ENCODE measurements around the gene EID3. TPM values are rescaled to one million over a fixed set of nuclear protein-coding genes. Genes with fewer than 3 reads are reported as not detected.

The EID3 gene
- total RNA-seq, 1 experiment from 2014 or later, result 3.0 TPM

GRCh38 chr12:104279164-104279563 is 24.4 kb upstream of the EID3 start:
- Histone ChIP-seq H3K9me2 (ENCODE audit: insufficient read depth) (no peaks in the 10 kb centered on the region), H3K9me3 (ENCODE audit: control insufficient read depth in 1 of 2, insufficient read depth in 1 of 2, low read depth in 1 of 2, low read length in 2 of 2) (no peaks in the 10 kb centered on the region), H3K27ac (ENCODE audit: low read depth, low read length) (peak overlapping the region; percentile 90; the same call in 1 of the 2 replicates), H3K4me3 (replicated peaks in 1 of 2; ENCODE audit: low read depth in 1 of 2, low read length in 2 of 2) (no peak overlapping the region), H2AFZ (ENCODE audit: low read depth, low read length, poor library complexity, severe bottlenecking) (no peak overlapping the region), H3K27me3 (ENCODE audit: insufficient read depth, low read length) (no peaks in the 10 kb centered on the region), H3K36me3 (ENCODE audit: control insufficient read depth in 1 of 2, insufficient read depth in 2 of 2, low read length in 2 of 2) (no peaks in the 10 kb centered on the region), H3K9ac (ENCODE audit: low read length) (peak overlapping the region; percentile 47), H4K20me1 (ENCODE audit: insufficient read depth) (no peaks in the 10 kb centered on the region), H3K79me2 (ENCODE audit: insufficient read depth, low read length) (no peaks in the 10 kb centered on the region), H3K4me1 (ENCODE audit: control insufficient read depth in 1 of 2, insufficient read depth in 2 of 2, low read length in 2 of 2) (peaks cover 55 to 78% of the 10 kb centered on the region in 2 experiments), H3K4me2 (ENCODE audit: low read length) (peak overlapping the region; percentile 71)
- ATAC-seq (no peak), DNase-seq (ENCODE audit: low read depth, low spot score) (no peak)
- POLR2A ChIA-PET, result interaction anchor here (1.0 to 1.5 kb wide), 2 partner anchors 9 to 59 kb away, joined by 3 read pairs; no protein-coding TSS in a partner anchor
- intact Hi-C loops (cut with micrococcal nuclease), result no loop called here
- RAD21 ChIA-PET (ENCODE audit: low non-redundant PET in 1 of 2, low total read pairs in 2 of 2, uncharacterized antibody in 2 of 2, unreplicated experiment in 2 of 2), result no interaction called here
- CTCF ChIA-PET, result no interaction called here
- BruUV-seq (replicated peaks), result no TSS peak
- TF ChIP-seq SRF (IDR thresholded peaks at IDR 0.05; ENCODE audit: low read depth) (no peak), CBX3 (IDR thresholded peaks at IDR 0.05; ENCODE audit: low read depth) (no peak), YY1 (IDR thresholded peaks at IDR 0.05; ENCODE audit: extremely low read depth, insufficient replicate concordance, low read depth, low read length) (no peak)

GRCh38 chr12:104280111-104280510 is 23.4 kb upstream of the EID3 start:
- POLR2A ChIA-PET, result interaction anchor here (1.5 kb wide), 2 partner anchors 8 to 11 kb away, joined by 3 read pairs; no protein-coding TSS in a partner anchor
- intact Hi-C loops (cut with micrococcal nuclease), result no loop called here

More at GRCh38 chr12:104280111-104280510, 23.4 kb upstream of the EID3 start:
- no peak overlapping the region for H2AFZ ChIP-seq (ENCODE audit: low read depth, low read length, poor library complexity, severe bottlenecking)
- peaks cover 57 to 87% of the 10 kb centered on the region in 2 experiments for H3K4me1 ChIP-seq (ENCODE audit: control insufficient read depth in 1 of 2, insufficient read depth in 2 of 2, low read length in 2 of 2)
- no peaks in the 10 kb centered on the region for H3K27me3 ChIP-seq (ENCODE audit: insufficient read depth, low read length)
- ChIA-PET RAD21 (ENCODE audit: low non-redundant PET in 1 of 2, low total read pairs in 2 of 2, uncharacterized antibody in 2 of 2, unreplicated experiment in 2 of 2) (no interaction called here), CTCF (no interaction called here)
- peak overlapping the region; percentile 71 for H3K4me2 ChIP-seq (ENCODE audit: low read length)
- H3K79me2 ChIP-seq (ENCODE audit: insufficient read depth, low read length), result no peaks in the 10 kb centered on the region
- TSS peak; percentile 79 for BruUV-seq (replicated peaks)
- no peaks in the 10 kb centered on the region for H4K20me1 ChIP-seq (ENCODE audit: insufficient read depth)
- no peak for DNase-seq (ENCODE audit: low read depth, low spot score)
- no peaks in the 10 kb centered on the region for H3K36me3 ChIP-seq (ENCODE audit: control insufficient read depth in 1 of 2, insufficient read depth in 2 of 2, low read length in 2 of 2)
- peak overlapping the region in 1 of 2 experiments; percentile 26; a peak in 2 of 4 replicates for H3K4me3 ChIP-seq (replicated peaks in 1 of 2; ENCODE audit: low read depth in 1 of 2, low read length in 2 of 2)
- H3K9me2 ChIP-seq (ENCODE audit: insufficient read depth), result no peaks in the 10 kb centered on the region
- ATAC-seq, result peak; percentile 9
- H3K9me3 ChIP-seq (ENCODE audit: control insufficient read depth in 1 of 2, insufficient read depth in 1 of 2, low read depth in 1 of 2, low read length in 2 of 2), result no peaks in the 10 kb centered on the region
- H3K9ac ChIP-seq (ENCODE audit: low read length), result peak overlapping the region; percentile 47
- TF ChIP-seq RAD21 (IDR thresholded peaks at IDR 0.05; ENCODE audit: low read depth) (no peak), CBX3 (IDR thresholded peaks at IDR 0.05; ENCODE audit: low read depth) (no peak), SP1 (IDR thresholded peaks at IDR 0.05; ENCODE audit: low read depth) (0 out of 2 replicates have a peak, but pooled peaks have one; percentile 12)
- peak overlapping the region; percentile 90 for H3K27ac ChIP-seq (ENCODE audit: low read depth, low read length)
